ENCODE data around the gene EXD1. TPM values are rescaled to one million over a fixed set of nuclear protein-coding genes. Genes with fewer than 3 reads are reported as not detected.
A peak's percentile ranks its signal among the peaks of the same experiment; 100 is the strongest.

The EXD1 gene
- total and polyA plus RNA-seq, 2 of the 13 experiments (the other 11 are each of a cell fraction or from before 2014, with no cell fraction given), result not detected

GRCh38 chr15:41230650-41231421, at the start of gene EXD1, which contains the start of gene CHP1 (continued):
- TF ChIP-seq HNRNPLL (IDR thresholded peaks at IDR 0.05; ENCODE audit: low read depth, low read length, poor library complexity, severe bottlenecking), result peak; percentile 42
- TF ChIP-seq ZFP91 (CRISPR knock-in tag; IDR thresholded peaks at IDR 0.05; ENCODE audit: borderline replicate concordance), result peak; percentile 99
- peak; percentile 56 for TF ChIP-seq HOXD1 (CRISPR knock-in tag; IDR thresholded peaks at IDR 0.05)
- TF ChIP-seq FOXJ3 (CRISPR knock-in tag; IDR thresholded peaks at IDR 0.05; ENCODE audit: borderline replicate concordance), result no peak
- peak; percentile 82 for TF ChIP-seq NFKB2 (CRISPR knock-in tag; IDR thresholded peaks at IDR 0.05; ENCODE audit: borderline replicate concordance)
- TF ChIP-seq ZFP41 (CRISPR knock-in tag; IDR thresholded peaks at IDR 0.05; ENCODE audit: borderline replicate concordance), result peak; percentile 81; the same call in 1 of the 2 replicates
- peak; percentile 41 for TF ChIP-seq SKI (IDR thresholded peaks at IDR 0.05; ENCODE audit: partially characterized antibody)
- peak; percentile 37; the same call in 1 of the 2 replicates for TF ChIP-seq ZBTB38 (CRISPR knock-in tag; IDR thresholded peaks at IDR 0.05)
- peak; percentile 92; the same call in 1 of the 2 replicates for TF ChIP-seq ZNF354B (CRISPR knock-in tag; IDR thresholded peaks at IDR 0.05)
- TF ChIP-seq SOX13 (IDR thresholded peaks at IDR 0.05), result no peak
- TF ChIP-seq SOX13 (CRISPR knock-in tag; conservative IDR thresholded peaks at IDR 0.05 in 1 of 2, IDR thresholded peaks at IDR 0.05 in 1 of 2), result peak in 1 of 2 experiments; percentile 54; a peak in 2 of 4 replicates
- TF ChIP-seq ZNF737 (CRISPR knock-in tag; IDR thresholded peaks at IDR 0.05; ENCODE audit: borderline replicate concordance), result peak; percentile 21; the same call in 1 of the 2 replicates
- TF ChIP-seq DMAP1 (CRISPR knock-in tag; IDR thresholded peaks at IDR 0.05), result peak; percentile 94
- TF ChIP-seq ZNF362 (CRISPR knock-in tag; IDR thresholded peaks at IDR 0.05; ENCODE audit: borderline replicate concordance), result peak; percentile 74; the same call in 1 of the 2 replicates
- no peak; the same call in 1 of the 2 replicates for TF ChIP-seq ZNF616 (CRISPR knock-in tag; IDR thresholded peaks at IDR 0.05; ENCODE audit: low read depth)
- TF ChIP-seq ONECUT2 (CRISPR knock-in tag; IDR thresholded peaks at IDR 0.05), result 0 out of 2 replicates have a peak, but pooled peaks have one; percentile 46
- peak; percentile 93 for TF ChIP-seq REPIN1 (CRISPR knock-in tag; IDR thresholded peaks at IDR 0.05; ENCODE audit: borderline replicate concordance, low read depth)
- TF ChIP-seq TAF1 (CRISPR knock-in tag; IDR thresholded peaks at IDR 0.05), result peak; percentile 90
- no peak for TF ChIP-seq ZUFSP (CRISPR knock-in tag; IDR thresholded peaks at IDR 0.05; ENCODE audit: borderline replicate concordance)
- peak; percentile 58; the same call in 1 of the 2 replicates for TF ChIP-seq HBP1 (CRISPR knock-in tag; IDR thresholded peaks at IDR 0.05; ENCODE audit: low read depth)
- peak; percentile 44; the same call in 1 of the 2 replicates for TF ChIP-seq ELF3 (CRISPR knock-in tag; IDR thresholded peaks at IDR 0.05)
- TF ChIP-seq E2F1 (CRISPR knock-in tag; IDR thresholded peaks at IDR 0.05), result peak; percentile 56; the same call in 1 of the 2 replicates

Measured in HepG2 (cell line).